CD14-positive monocyte (primary cell): ENCODE data around the gene C16orf82. TPM values are rescaled to one million over a fixed set of nuclear protein-coding genes. Genes with fewer than 3 reads are reported as not detected.

ENCODE experiments used
- DNase-seq, 3 donors: peaks; one replicate each; pipeline ENCODE4 v3.0.0-alpha.2; 2011 to 2022
- H2AFZ ChIP-seq: 2 replicates; pipeline ENCODE4 v1.6.0; 2012; ENCODE audit warnings: mild to moderate bottlenecking, low read depth, low read length, inconsistent platforms; ENCODE audit not compliant: insufficient read depth, poor library complexity, severe bottlenecking
- H3K27ac ChIP-seq, 2 donors: 1 replicate in 1 of 2; 2 replicates in 1 of 2; pipeline ENCODE4 v1.5.1; 2012 to 2013; ENCODE audit warnings: low read length in 2 of 2, control low read depth in 1 of 2, inconsistent platforms in 1 of 2, low read depth in 1 of 2, mild to moderate bottlenecking in 1 of 2
- H3K27me3 ChIP-seq, 2 donors: one replicate each; pipeline versions ENCODE4 v1.6.0 to v1.6.1; 2011 to 2013; ENCODE audit warnings: low read length in 2 of 2; ENCODE audit not compliant: control insufficient read depth in 2 of 2, insufficient read depth in 2 of 2
- H3K36me3 ChIP-seq, 2 donors: replicated peaks in 1 of 2; 1 replicate in 1 of 2; 2 replicates in 1 of 2; pipeline versions ENCODE4 v1.5.1 to v1.6.1; 2012 to 2013; ENCODE audit warnings: low read length in 2 of 2, control low read depth in 1 of 2, inconsistent platforms in 1 of 2, mild to moderate bottlenecking in 1 of 2; ENCODE audit not compliant: insufficient read depth in 2 of 2, control insufficient read depth in 1 of 2
- H3K4me1 ChIP-seq, 2 donors: 1 replicate in 1 of 2; 2 replicates in 1 of 2; pipeline versions ENCODE4 v1.5.1 to v1.6.1; 2012 to 2013; ENCODE audit warnings: low read length in 2 of 2, control low read depth in 1 of 2, inconsistent platforms in 1 of 2, mild to moderate bottlenecking in 1 of 2, moderate library complexity in 1 of 2; ENCODE audit not compliant: insufficient read depth in 2 of 2, control insufficient read depth in 1 of 2
- H3K4me2 ChIP-seq: replicated peaks from 2 replicates; pipeline ENCODE3; 2012; ENCODE audit warnings: low read length, moderate library complexity, mild to moderate bottlenecking; ENCODE audit not compliant: poor library complexity, severe bottlenecking; ENCODE audit errors: extremely low read depth
- H3K4me3 ChIP-seq, 3 experiments: fragments of 200-600 bp in 1 of 3; sonication (generic) in 1 of 3; replicated peaks in 1 of 3; 1 replicate in 2 of 3; 2 replicates in 1 of 3; pipeline ENCODE4 v1.5.1; 2011 to 2013; ENCODE audit warnings: low read length in 3 of 3, mild to moderate bottlenecking in 3 of 3, control low read depth in 2 of 3, low read depth in 2 of 3, inconsistent platforms in 1 of 3, moderate library complexity in 1 of 3
- H3K79me2 ChIP-seq: 2 replicates; pipeline ENCODE4 v1.6.0; 2012; ENCODE audit warnings: mild to moderate bottlenecking, control low read depth, inconsistent platforms, low read length, moderate library complexity; ENCODE audit not compliant: insufficient read depth
- H3K9ac ChIP-seq: 2 replicates; pipeline ENCODE4 v1.6.0; 2017; ENCODE audit warnings: low read length, mild to moderate bottlenecking; ENCODE audit not compliant: insufficient read depth, poor library complexity, severe bottlenecking
- H3K9me3 ChIP-seq, 2 donors: replicated peaks in 1 of 2; 1 replicate in 1 of 2; 2 replicates in 1 of 2; pipeline versions ENCODE4 v1.5.1 to v1.6.1; 2012 to 2013; ENCODE audit warnings: low read length in 2 of 2, control low read depth in 1 of 2; ENCODE audit not compliant: control insufficient read depth in 1 of 2, insufficient read depth in 1 of 2
- H4K20me1 ChIP-seq: 2 replicates; pipeline ENCODE4 v1.6.0; 2012; ENCODE audit warnings: mild to moderate bottlenecking, low read length, control low read depth, moderate library complexity; ENCODE audit not compliant: insufficient read depth
- H3K27ac Mint-ChIP-seq, 7 donors: one replicate each; pipeline ENCODE4 v1.8.0; 2020; ENCODE audit warnings: mild to moderate bottlenecking in 7 of 7, mixed read lengths in 7 of 7, moderate library complexity in 6 of 7, inconsistent platforms in 2 of 7
- H3K27me3 Mint-ChIP-seq, 3 donors: one replicate each; pipeline ENCODE4 v1.8.0; 2021 to 2022; ENCODE audit warnings: low read depth in 3 of 3, mild to moderate bottlenecking in 3 of 3, mixed read lengths in 3 of 3, moderate library complexity in 3 of 3, inconsistent platforms in 1 of 3
- H3K36me3 Mint-ChIP-seq, 2 donors: one replicate each; pipeline ENCODE4 v1.8.0; 2020; ENCODE audit warnings: mixed read lengths in 2 of 2, inconsistent platforms in 1 of 2, mild to moderate bottlenecking in 1 of 2
- H3K4me1 Mint-ChIP-seq: one replicate; pipeline ENCODE4 v1.8.0; 2020; ENCODE audit warnings: mild to moderate bottlenecking, mixed read lengths
- H3K4me3 Mint-ChIP-seq, 2 donors: one replicate each; pipeline ENCODE4 v1.8.0; 2020; ENCODE audit warnings: mild to moderate bottlenecking in 2 of 2, mixed read lengths in 2 of 2, moderate library complexity in 1 of 2
- H3K9me3 Mint-ChIP-seq, 7 donors: one replicate each; pipeline ENCODE4 v1.8.0; 2020 to 2022; ENCODE audit warnings: mixed read lengths in 7 of 7, mild to moderate bottlenecking in 6 of 7, moderate library complexity in 6 of 7, inconsistent platforms in 2 of 7
- WGBS: methylation state at CpG from one replicate; pipeline ENCODE4 v1.1.5; 2013; ENCODE audit warnings: missing lambda C conversion rate; ENCODE audit not compliant: insufficient coverage; 5-methylcytosine and 5-hydroxymethylcytosine counted together
- intact Hi-C, 2 donors: fragments of 100-400 bp; cut with micrococcal nuclease; formaldehyde crosslinking; loops; one replicate each; pipeline versions ENCODE4 v1.15.0 to v1.15.1; 2023
- polyA plus RNA-seq, 3 donors: library from polyadenylated mRNA; depleted of rRNA in 1 of 3; unstranded in 2 of 3; stranded (reverse) in 1 of 3; fragments of 300-500 nt in 2 of 3; fragments of >200 nt in 1 of 3; fragmentation: Illumina TruSeq in 2 of 3; gene quantifications; 1 replicate in 2 of 3; 2 replicates in 1 of 3; pipeline ENCODE4 v1.2.3, GENCODE V29; 2012 to 2021
- TF ChIP-seq, protein P1 (sequence below): fragments of 200-600 bp; IDR thresholded peaks from one replicate; pipeline ENCODE4 v1.8.0; 2022; ENCODE audit warnings: antibody characterized with exemption, mild to moderate bottlenecking

C16orf82 gene
- polyA plus RNA-seq, 3 donors: not detected

DNA sequence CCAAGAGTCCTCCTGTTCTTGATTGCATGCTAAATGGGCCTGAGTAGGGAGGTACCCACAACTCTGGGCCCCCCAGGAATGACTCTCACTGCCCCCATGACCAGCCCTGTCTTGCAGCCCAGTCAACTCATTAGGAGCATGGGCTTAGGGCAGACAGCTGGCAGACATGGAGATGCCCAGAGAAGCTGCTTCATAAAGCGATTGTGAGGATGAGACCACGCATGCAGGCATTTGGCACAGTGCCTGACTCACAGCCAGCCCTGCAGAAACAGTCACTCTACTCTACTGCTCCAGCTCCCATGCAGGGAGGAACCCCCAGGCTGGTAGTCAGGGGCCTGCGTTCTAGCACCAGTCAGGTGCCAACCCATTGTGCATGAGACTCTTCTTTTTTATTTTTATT, 8.4 kb upstream of the C16orf82 start:
- H3K4me1 ChIP-seq: no peaks in the 10 kb centered on the region
- H3K4me3 ChIP-seq: no peak overlapping the region
- Mint-ChIP-seq H3K27me3 (peaks cover 0 to 2% (median 0%) of the 10 kb centered on the region in 3 donors), H3K9me3 (peaks cover 0 to 9% (median 2%) of the 10 kb centered on the region in 7 donors), H3K27ac (no peak overlapping the region), H3K36me3 (no peaks in the 10 kb centered on the region), H3K4me1 (no peaks in the 10 kb centered on the region), H3K4me3 (no peak overlapping the region)
- no peaks in the 10 kb centered on the region for H3K9me3 ChIP-seq
- no peak for DNase-seq
- H3K27ac ChIP-seq: no peak overlapping the region
- no peaks in the 10 kb centered on the region for H4K20me1 ChIP-seq
- no peaks in the 10 kb centered on the region for H3K27me3 ChIP-seq
- no peak overlapping the region for H3K4me2 ChIP-seq
- H3K79me2 ChIP-seq: no peaks in the 10 kb centered on the region
- intact Hi-C loops: loop anchor here in 1 of 2 donors (10.0 kb wide), 1 partner anchor 1197 kb away; no protein-coding TSS in a partner anchor
- H3K36me3 ChIP-seq: no peaks in the 10 kb centered on the region
- TF ChIP-seq, protein P1, sequence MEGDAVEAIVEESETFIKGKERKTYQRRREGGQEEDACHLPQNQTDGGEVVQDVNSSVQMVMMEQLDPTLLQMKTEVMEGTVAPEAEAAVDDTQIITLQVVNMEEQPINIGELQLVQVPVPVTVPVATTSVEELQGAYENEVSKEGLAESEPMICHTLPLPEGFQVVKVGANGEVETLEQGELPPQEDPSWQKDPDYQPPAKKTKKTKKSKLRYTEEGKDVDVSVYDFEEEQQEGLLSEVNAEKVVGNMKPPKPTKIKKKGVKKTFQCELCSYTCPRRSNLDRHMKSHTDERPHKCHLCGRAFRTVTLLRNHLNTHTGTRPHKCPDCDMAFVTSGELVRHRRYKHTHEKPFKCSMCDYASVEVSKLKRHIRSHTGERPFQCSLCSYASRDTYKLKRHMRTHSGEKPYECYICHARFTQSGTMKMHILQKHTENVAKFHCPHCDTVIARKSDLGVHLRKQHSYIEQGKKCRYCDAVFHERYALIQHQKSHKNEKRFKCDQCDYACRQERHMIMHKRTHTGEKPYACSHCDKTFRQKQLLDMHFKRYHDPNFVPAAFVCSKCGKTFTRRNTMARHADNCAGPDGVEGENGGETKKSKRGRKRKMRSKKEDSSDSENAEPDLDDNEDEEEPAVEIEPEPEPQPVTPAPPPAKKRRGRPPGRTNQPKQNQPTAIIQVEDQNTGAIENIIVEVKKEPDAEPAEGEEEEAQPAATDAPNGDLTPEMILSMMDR: no peak
- no peak overlapping the region for H3K9ac ChIP-seq
- no peak overlapping the region for H2AFZ ChIP-seq
- 95% methylated on average over 2 of the region's 3 CpGs for WGBS

DNA sequence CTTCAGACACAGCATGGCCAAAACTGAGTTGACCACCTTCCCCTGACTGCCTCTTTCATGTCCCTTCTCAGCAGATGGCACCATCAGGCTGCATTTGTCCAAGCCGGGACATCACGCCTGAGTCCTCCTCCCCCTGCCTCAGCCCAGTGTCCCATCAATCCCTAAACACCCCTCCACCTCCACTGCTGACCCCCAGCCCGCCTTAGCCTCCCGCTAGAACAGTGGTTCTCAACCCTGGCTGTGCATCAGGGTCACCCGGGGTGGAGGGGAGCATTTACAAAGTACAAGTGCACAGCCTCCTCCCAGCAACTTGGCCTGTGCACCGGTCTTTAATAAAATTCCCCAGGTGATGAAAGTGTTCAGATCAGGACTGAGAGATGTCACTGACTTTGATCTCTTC, 4.0 kb downstream of the C16orf82 start:
- Mint-ChIP-seq H3K4me1 (no peaks in the 10 kb centered on the region), H3K27me3 (peaks cover 7 to 18% (median 11%) of the 10 kb centered on the region in 3 donors), H3K4me3 (no peak overlapping the region), H3K27ac (no peak overlapping the region), H3K9me3 (peaks cover 0 to 7% (median 2%) of the 10 kb centered on the region in 7 donors), H3K36me3 (no peaks in the 10 kb centered on the region)
- TF ChIP-seq, protein P1: no peak
- 93% methylated on average over 5 of the region's 6 CpGs for WGBS
- no peaks in the 10 kb centered on the region for H3K36me3 ChIP-seq
- intact Hi-C loops: no loop called here
- H3K4me3 ChIP-seq: no peak overlapping the region
- H3K4me2 ChIP-seq: no peak overlapping the region
- H3K9ac ChIP-seq: no peak overlapping the region
- H2AFZ ChIP-seq: no peak overlapping the region
- no peak overlapping the region for H3K27ac ChIP-seq
- H3K27me3 ChIP-seq: no peaks in the 10 kb centered on the region
- H3K4me1 ChIP-seq: no peaks in the 10 kb centered on the region
- H3K79me2 ChIP-seq: no peaks in the 10 kb centered on the region
- H4K20me1 ChIP-seq: no peaks in the 10 kb centered on the region
- no peak for DNase-seq
- H3K9me3 ChIP-seq: no peaks in the 10 kb centered on the region
